Upper lobe of left lung (tissue), 6 donors: ENCODE measurements around the gene RNU1-1. TPM values are rescaled to one million over a fixed set of nuclear protein-coding genes. Genes with fewer than 3 reads are reported as not detected.
A peak's percentile ranks its signal among the peaks of the same experiment; 100 is the strongest.
"Not testable (repeated sequence)": the region's sequence is repeated elsewhere in the genome, so short reads cannot be mapped to it uniquely, and the experiment has no call there.

Source experiments
- ATAC-seq, 2 donors: fragments of 200-7000 bp; cut with Tn5 transposase; one replicate each; pipeline ENCODE4 v1.9.1; 2022; ENCODE audit warnings: mild to moderate bottlenecking in 2 of 2, moderate library complexity in 2 of 2; ENCODE audit not compliant: low FRiP score in 2 of 2
- DNase-seq, 2 donors: peaks; one replicate each; pipeline ENCODE4 v3.0.0-alpha.2; 2019 to 2020
- H3K27ac ChIP-seq, 4 donors: fragments of 200-600 bp; sonication (generic); one replicate each; pipeline ENCODE4 v1.5.1; 2016 to 2019
- H3K27me3 ChIP-seq, 4 donors: fragments of 200-600 bp; sonication (generic); one replicate each; pipeline ENCODE4 v1.5.1; 2017 to 2019
- H3K36me3 ChIP-seq, 4 donors: fragments of 200-600 bp; sonication (generic); one replicate each; pipeline ENCODE4 v1.5.1; 2016 to 2019
- H3K4me1 ChIP-seq, 4 donors: fragments of 200-600 bp; sonication (generic); one replicate each; pipeline ENCODE4 v1.5.1; 2018 to 2019
- H3K4me3 ChIP-seq, 4 donors: fragments of 200-600 bp; sonication (generic); one replicate each; pipeline ENCODE4 v1.5.1; 2017 to 2019; ENCODE audit warnings: mild to moderate bottlenecking in 2 of 4, moderate library complexity in 1 of 4
- H3K9me3 ChIP-seq, 4 donors: fragments of 200-600 bp; sonication (generic); one replicate each; pipeline ENCODE4 v1.5.1; 2018 to 2019
- WGBS, 2 donors: methylation state at CpG; one replicate each; pipeline ENCODE4 v1.1.5; 2017 to 2018; 5-methylcytosine and 5-hydroxymethylcytosine counted together
- total RNA-seq, 6 donors: library from RNA; depleted of rRNA in 4 of 6; stranded (reverse); fragments of >200 nt in 4 of 6; gene quantifications; one replicate each; pipeline versions ENCODE4 v1.1.0 to v1.2.1, GENCODE V29; 2016 to 2021
- donor health status: DM: no; HTN: no; CAD: no; lungs with moderate emphysema.
- donor health status: DM: no; HTN: yes; CAD: no; lungs with severe emphysema.

RNU1-1 gene
- total RNA-seq, 6 donors from 2014 or later, result under 0.01 to 14,413 (median 1,360) TPM

- DNase-seq, H3K4me3 ChIP-seq, ATAC-seq, H3K9me3 ChIP-seq, H3K36me3 ChIP-seq, H3K27ac ChIP-seq: not testable (repeated sequence)
- 84 to 90% methylated on average over 15 of the region's 15 CpGs for WGBS, 2 donors
- peaks cover 3 to 15% (median 7%) of the 10 kb centered on the region in 4 donors for H3K4me1 ChIP-seq
- H3K27me3 ChIP-seq, result peaks cover 0 to 12% (median 4%) of the 10 kb centered on the region in 4 donors
Measured at GRCh38 chr1:16536796-16537195, 22.7 kb upstream of the RNU1-1 start.

GRCh38 chr1:16535898-16536297 lies 21.8 kb upstream of the RNU1-1 start:
- ATAC-seq, result peak; percentile 28 to 81
- Histone ChIP-seq H3K4me1 (peaks cover 3 to 15% (median 7%) of the 10 kb centered on the region in 4 donors), H3K27me3 (peaks cover 0 to 12% (median 5%) of the 10 kb centered on the region in 4 donors)
- DNase-seq, H3K9me3 ChIP-seq, H3K36me3 ChIP-seq, H3K4me3 ChIP-seq, H3K27ac ChIP-seq: not testable (repeated sequence)
- 62 to 72% methylated on average over 14 to 22 of the region's 22 CpGs for WGBS, 2 donors

- peak in 1 of 2 donors; percentile 84 for DNase-seq
- not testable (repeated sequence) for ATAC-seq, H3K36me3 ChIP-seq, H3K27ac ChIP-seq, H3K9me3 ChIP-seq
- H3K27me3 ChIP-seq, result peaks cover 0 to 12% (median 5%) of the 10 kb centered on the region in 4 donors
- peak overlapping the region in 3 of 4 donors; percentile 1 to 30 (median 3) for H3K4me3 ChIP-seq
- 21 to 41% methylated on average over 16 to 24 of the region's 34 CpGs for WGBS, 2 donors
- peaks cover 3 to 15% (median 7%) of the 10 kb centered on the region in 4 donors for H3K4me1 ChIP-seq
Measured at GRCh38 chr1:16535487-16535886, 21.4 kb upstream of the RNU1-1 start.

- 9 to 25% methylated on average over 4 to 27 of the region's 43 CpGs for WGBS, 2 donors
- H3K9me3 ChIP-seq, H3K27ac ChIP-seq, H3K36me3 ChIP-seq: not testable (repeated sequence)
- Histone ChIP-seq H3K27me3 (peaks cover 0 to 12% (median 5%) of the 10 kb centered on the region in 4 donors), H3K4me3 (peak overlapping the region in 3 of 4 donors; percentile 1 to 30 (median 3)), H3K4me1 (peaks cover 3 to 15% (median 7%) of the 10 kb centered on the region in 4 donors)
- DNase-seq (peak in 1 of 2 donors; percentile 86), ATAC-seq (peak; percentile 75 to 80)
Measured at GRCh38 chr1:16534829-16535456, 20.9 kb upstream of the RNU1-1 start.

GRCh38 chr1:16534239-16534828 lies 20.2 kb upstream of the RNU1-1 start:
- Histone ChIP-seq H3K4me3 (peak overlapping the region in 1 of 4 donors; percentile 20), H3K27me3 (peaks cover 0 to 12% (median 5%) of the 10 kb centered on the region in 4 donors)
- DNase-seq, result peak in 1 of 2 donors; percentile 78

GRCh38 chr1:16532235-16532991 lies 18.3 kb upstream of the RNU1-1 start:
- not testable (repeated sequence) for H3K4me3 ChIP-seq, H3K27ac ChIP-seq, H3K36me3 ChIP-seq, DNase-seq, H3K9me3 ChIP-seq, ATAC-seq
- Histone ChIP-seq H3K27me3 (peaks cover 0 to 12% (median 5%) of the 10 kb centered on the region in 4 donors), H3K4me1 (peaks cover 3 to 15% (median 7%) of the 10 kb centered on the region in 4 donors)
- 34 to 45% methylated on average over 26 to 32 of the region's 32 CpGs for WGBS, 2 donors

More at GRCh38 chr1:16534239-16534828, 20.2 kb upstream of the RNU1-1 start:
- H3K27ac ChIP-seq, ATAC-seq, H3K36me3 ChIP-seq, H3K9me3 ChIP-seq: not testable (repeated sequence)
- H3K4me1 ChIP-seq, result peaks cover 3 to 15% (median 7%) of the 10 kb centered on the region in 4 donors
- 23 to 27% methylated on average over 15 to 35 of the region's 44 CpGs for WGBS, 2 donors

- H3K9me3 ChIP-seq, H3K27ac ChIP-seq, H3K36me3 ChIP-seq, H3K27me3 ChIP-seq, ATAC-seq, H3K4me1 ChIP-seq, H3K4me3 ChIP-seq, DNase-seq: not testable (repeated sequence)
- 74 to 80% methylated on average over 3 of the region's 3 CpGs for whole genome bisulfite sequencing, 2 donors
Measured at GRCh38 chr1:16528338-16528737, 14.3 kb upstream of the RNU1-1 start.

- not testable (repeated sequence) for H3K27ac ChIP-seq, H3K4me1 ChIP-seq, H3K9me3 ChIP-seq, H3K27me3 ChIP-seq, ATAC-seq, H3K4me3 ChIP-seq, H3K36me3 ChIP-seq
- peak in 1 of 2 donors; percentile 69 for DNase-seq
Measured at GRCh38 chr1:16525769-16526168, 11.7 kb upstream of the RNU1-1 start.

- H3K4me3 ChIP-seq, ATAC-seq, H3K36me3 ChIP-seq, H3K4me1 ChIP-seq, DNase-seq, H3K27ac ChIP-seq, H3K27me3 ChIP-seq, H3K9me3 ChIP-seq: not testable (repeated sequence)
- 57 to 59% methylated on average over 5 of the region's 5 CpGs for WGBS, 2 donors
Measured at GRCh38 chr1:16521679-16522078, 7.6 kb upstream of the RNU1-1 start.
